ENCODE results near the gene CRYZ. TPM values are rescaled to one million over a fixed set of nuclear protein-coding genes. Genes with fewer than 3 reads are reported as not detected.

CRYZ gene
- total RNA-seq, 3 donors from 2014 or later (not counting 1 experiment from before 2014, with no cell fraction given), result 15.2 to 24.1 (median 22.0) TPM

GRCh38 chr1:74777525-74777924 lies 44.7 kb upstream of the CRYZ start:
- Mint-ChIP-seq H3K4me1 (no peaks in the 10 kb centered on the region), H3K27ac (no peak overlapping the region), H3K36me3 (no peaks in the 10 kb centered on the region), H3K4me3 (no peak overlapping the region), H3K9me3 (no peaks in the 10 kb centered on the region), H3K27me3 (ENCODE audit: low read depth in 2 of 2) (peaks cover 0 to 20% of the 10 kb centered on the region in 2 donors)
- Histone ChIP-seq H3K9me3 (ENCODE audit: control insufficient read depth, insufficient read depth, low read length) (no peaks in the 10 kb centered on the region), H3K36me3 (ENCODE audit: control insufficient read depth, insufficient read depth, low read length) (no peaks in the 10 kb centered on the region), H3K4me1 (ENCODE audit: control insufficient read depth, insufficient read depth, low read length) (no peaks in the 10 kb centered on the region), H3K27me3 (ENCODE audit: control insufficient read depth, insufficient read depth, low read length) (peaks cover 2% of the 10 kb centered on the region), H3K27ac (ENCODE audit: low read length) (no peak overlapping the region), H3K4me3 (ENCODE audit: low read length) (no peak overlapping the region)
- TF ChIP-seq CTCF (IDR thresholded peaks at IDR 0.05), result no peak
- WGBS (ENCODE audit: insufficient coverage), result no CpG with 5 or more reads among the region's 1 CpG
- DNase-seq, result no peak
- ATAC-seq, result no peak
- intact Hi-C loops (cut with micrococcal nuclease), result no loop called here

DNA sequence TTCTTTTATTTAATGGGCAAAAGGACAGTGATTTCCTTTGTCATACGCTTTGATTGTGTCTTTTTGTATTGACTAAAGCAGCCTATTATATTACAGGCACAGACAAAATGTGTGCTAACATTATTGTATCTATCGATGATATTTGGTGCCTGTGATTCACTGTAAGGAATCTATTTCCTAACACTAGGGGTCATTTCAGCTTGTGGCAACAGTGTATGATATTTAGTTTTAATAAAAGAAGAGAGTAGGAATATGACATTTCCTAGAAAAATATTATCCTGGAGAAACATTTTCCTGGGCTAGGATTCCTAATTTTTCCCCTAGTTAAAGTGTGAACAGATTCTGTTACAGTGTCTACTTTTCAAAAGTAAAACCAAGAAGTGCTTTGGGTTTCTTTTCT lies 42.9 kb upstream of the CRYZ start:
- H3K27me3 Mint-ChIP-seq (ENCODE audit: low read depth in 2 of 2), result peaks cover 4 to 20% of the 10 kb centered on the region in 2 donors
- TF ChIP-seq CTCF (IDR thresholded peaks at IDR 0.05), result no peak
- no peak overlapping the region for H3K4me3 ChIP-seq (ENCODE audit: low read length)
- intact Hi-C loops (cut with micrococcal nuclease), result no loop called here
- no peaks in the 10 kb centered on the region for H3K4me1 ChIP-seq (ENCODE audit: control insufficient read depth, insufficient read depth, low read length)
- H3K36me3 Mint-ChIP-seq, result no peaks in the 10 kb centered on the region
- no peak overlapping the region for H3K27ac ChIP-seq (ENCODE audit: low read length)
- no peaks in the 10 kb centered on the region for H3K36me3 ChIP-seq (ENCODE audit: control insufficient read depth, insufficient read depth, low read length)
- 100% methylated on average over 1 of the region's 2 CpGs for WGBS (ENCODE audit: insufficient coverage)
- no peak for ATAC-seq
- no peaks in the 10 kb centered on the region for H3K4me1 Mint-ChIP-seq
- H3K9me3 ChIP-seq (ENCODE audit: control insufficient read depth, insufficient read depth, low read length), result no peaks in the 10 kb centered on the region
- H3K27me3 ChIP-seq (ENCODE audit: control insufficient read depth, insufficient read depth, low read length), result peaks cover 2% of the 10 kb centered on the region
- DNase-seq, result no peak
- no peak overlapping the region for H3K4me3 Mint-ChIP-seq
- no peaks in the 10 kb centered on the region for H3K9me3 Mint-ChIP-seq
- H3K27ac Mint-ChIP-seq, result no peak overlapping the region

GRCh38 chr1:74773582-74773981 lies 40.7 kb upstream of the CRYZ start:
- Mint-ChIP-seq H3K9me3 (no peaks in the 10 kb centered on the region), H3K36me3 (no peaks in the 10 kb centered on the region), H3K27me3 (ENCODE audit: low read depth in 2 of 2) (peaks cover 4 to 12% of the 10 kb centered on the region in 2 donors), H3K27ac (no peak overlapping the region), H3K4me3 (no peak overlapping the region), H3K4me1 (no peaks in the 10 kb centered on the region)
- ATAC-seq (no peak), DNase-seq (no peak)
- TF ChIP-seq CTCF (IDR thresholded peaks at IDR 0.05), result no peak
- no peak overlapping the region for H3K27ac ChIP-seq (ENCODE audit: low read length)
- H3K4me1 ChIP-seq (ENCODE audit: control insufficient read depth, insufficient read depth, low read length), result no peaks in the 10 kb centered on the region
- H3K4me3 ChIP-seq (ENCODE audit: low read length), result no peak overlapping the region
- no peaks in the 10 kb centered on the region for H3K36me3 ChIP-seq (ENCODE audit: control insufficient read depth, insufficient read depth, low read length)
- H3K27me3 ChIP-seq (ENCODE audit: control insufficient read depth, insufficient read depth, low read length), result peaks cover 2% of the 10 kb centered on the region
- intact Hi-C loops (cut with micrococcal nuclease), result no loop called here
- WGBS (ENCODE audit: insufficient coverage), result no CpG with 5 or more reads among the region's 2 CpGs
- no peaks in the 10 kb centered on the region for H3K9me3 ChIP-seq (ENCODE audit: control insufficient read depth, insufficient read depth, low read length)

- no peak overlapping the region for H3K4me3 Mint-ChIP-seq
- no peaks in the 10 kb centered on the region for H3K36me3 ChIP-seq (ENCODE audit: control insufficient read depth, insufficient read depth, low read length)
- H3K27ac ChIP-seq (ENCODE audit: low read length), result no peak overlapping the region
- no peaks in the 10 kb centered on the region for H3K4me1 ChIP-seq (ENCODE audit: control insufficient read depth, insufficient read depth, low read length)
- no peaks in the 10 kb centered on the region for H3K9me3 Mint-ChIP-seq
- H3K4me1 Mint-ChIP-seq, result no peaks in the 10 kb centered on the region
- WGBS (ENCODE audit: insufficient coverage), result 4% methylated on average over 1 of the region's 1 CpG
- no peak overlapping the region for H3K4me3 ChIP-seq (ENCODE audit: low read length)
- H3K27me3 ChIP-seq (ENCODE audit: control insufficient read depth, insufficient read depth, low read length), result peaks cover 2% of the 10 kb centered on the region
- ATAC-seq (no peak), DNase-seq (no peak)
- peaks cover 4 to 6% of the 10 kb centered on the region in 2 donors for H3K27me3 Mint-ChIP-seq (ENCODE audit: low read depth in 2 of 2)
- no peaks in the 10 kb centered on the region for H3K9me3 ChIP-seq (ENCODE audit: control insufficient read depth, insufficient read depth, low read length)
- H3K36me3 Mint-ChIP-seq, result no peaks in the 10 kb centered on the region
- H3K27ac Mint-ChIP-seq, result no peak overlapping the region
- TF ChIP-seq CTCF (IDR thresholded peaks at IDR 0.05), result no peak
- intact Hi-C loops (cut with micrococcal nuclease), result no loop called here
Measured at GRCh38 chr1:74772945-74773344, 40.1 kb upstream of the CRYZ start.

Data from natural killer cell (primary cell).